K562 (cell line): ENCODE results near the gene PTPRC. TPM values are rescaled to one million over a fixed set of nuclear protein-coding genes. Genes with fewer than 3 reads are reported as not detected.

Source experiments
- ATAC-seq: fragments of 200-7000 bp; cut with Tn5 transposase; 3 replicates; pipeline ENCODE4 v1.9.1; 2020; ENCODE audit warnings: moderate library complexity
- BruUV-seq: library from RNA; stranded (reverse); fragments of 400-500 nt; replicated peaks from 2 replicates; lab custom pipeline; 2021; lab: Mats Ljungman, UMichigan
- CTCF ChIA-PET: fragments of 300-600 bp; formaldehyde crosslinking; extraction: SDS; loops from one replicate; lab custom pipeline; 2021; ENCODE audit warnings: low intra/inter-chr PET ratio; lab: Yijun Ruan, JAX
- POLR2A ChIA-PET: fragments of 300-600, 350-650 bp; sonication (Branson Sonifier 250); formaldehyde crosslinking; extraction: SDS; loops from one replicate; lab custom pipeline; 2021; ENCODE audit warnings: antibody characterized with exemption, inconsistent platforms; lab: Yijun Ruan, JAX
- DNase-seq, 4 experiments: peaks; one replicate each; pipeline versions ENCODE4 v3.0.0 to v3.0.0-alpha.2; 2011 to 2018; ENCODE audit warnings: low spot score in 3 of 4, mixed read lengths in 3 of 4; ENCODE audit errors: extremely low read depth in 1 of 4
- FAIRE-seq: peaks from 2 replicates; lab custom pipeline; 2011; peaks lifted over from hg19 to GRCh38; lab: Jason Lieb, UNC
- H2AFZ ChIP-seq: 2 replicates; pipeline ENCODE4 v1.6.0; 2011; ENCODE audit warnings: low read depth, low read length, control low read depth, inconsistent platforms
- H3K27ac ChIP-seq: fragments of 200-600 bp; 3 replicates; pipeline ENCODE4 v1.8.0; 2011; ENCODE audit warnings: low read depth, mild to moderate bottlenecking, control low read depth, inconsistent platforms, low read length, moderate library complexity, mixed read lengths; ENCODE audit errors: extremely low read depth
- H3K27me3 ChIP-seq, 2 experiments: fragments of 300-600 bp in 1 of 2; 2 replicates in 1 of 2; 3 replicates in 1 of 2; pipeline versions ENCODE4 v1.6.0 to v1.8.0; 2011; ENCODE audit warnings: inconsistent platforms in 2 of 2, low read length in 2 of 2, mild to moderate bottlenecking in 1 of 2, mixed read lengths in 1 of 2, moderate library complexity in 1 of 2; ENCODE audit not compliant: control insufficient read depth in 2 of 2, insufficient read depth in 2 of 2
- H3K36me3 ChIP-seq: fragments of 300-600 bp; 3 replicates; pipeline ENCODE4 v1.8.0; 2011; ENCODE audit warnings: mild to moderate bottlenecking, low read length, inconsistent platforms; ENCODE audit not compliant: control insufficient read depth, insufficient read depth
- H3K4me1 ChIP-seq, 2 experiments: fragments of 200-600 bp in 1 of 2; replicated peaks in 1 of 2; 2 replicates in 1 of 2; 3 replicates in 1 of 2; pipeline versions ENCODE4 v1.5.1 to v1.8.0; 2011; ENCODE audit warnings: inconsistent platforms in 2 of 2, low read length in 2 of 2, mild to moderate bottlenecking in 1 of 2, mixed read lengths in 1 of 2, moderate library complexity in 1 of 2; ENCODE audit not compliant: control insufficient read depth in 2 of 2, insufficient read depth in 2 of 2
- H3K4me2 ChIP-seq: 2 replicates; pipeline ENCODE4 v1.6.1; 2011; ENCODE audit warnings: low read length, control low read depth, inconsistent platforms, mixed read lengths; ENCODE audit not compliant: insufficient read depth
- H3K4me3 ChIP-seq: fragments of 200-600 bp; sonication (generic), shearing (Covaris generic); 2 replicates; pipeline ENCODE4 v1.5.1; 2016; ENCODE audit warnings: control low read depth, inconsistent platforms
- H3K79me2 ChIP-seq: fragments of 200-600 bp; 3 replicates; pipeline ENCODE4 v1.8.0; 2011; ENCODE audit warnings: low read length, inconsistent platforms; ENCODE audit not compliant: control insufficient read depth, insufficient read depth
- H3K9ac ChIP-seq, 2 experiments: 2 replicates each; pipeline versions ENCODE4 v1.6.0 to v1.6.1; 2011; ENCODE audit warnings: low read depth in 2 of 2, low read length in 2 of 2, control low read depth in 1 of 2, inconsistent platforms in 1 of 2, mild to moderate bottlenecking in 1 of 2, mixed read lengths in 1 of 2; ENCODE audit not compliant: insufficient read depth in 1 of 2
- H3K9me1 ChIP-seq: one replicate; pipeline ENCODE4 v1.6.0; 2011; ENCODE audit warnings: inconsistent platforms, mild to moderate bottlenecking, low read length, moderate library complexity; ENCODE audit not compliant: control insufficient read depth, insufficient read depth
- H3K9me3 ChIP-seq: replicated peaks from 2 replicates; pipeline ENCODE4 v1.5.1; 2011; ENCODE audit warnings: low read depth, low read length, inconsistent platforms; ENCODE audit not compliant: control insufficient read depth, insufficient read depth
- H4K20me1 ChIP-seq: replicated peaks from 2 replicates; pipeline ENCODE4 v1.6.1; 2011; ENCODE audit warnings: low read length, inconsistent platforms, mixed read lengths; ENCODE audit not compliant: control insufficient read depth, insufficient read depth
- BRCA1 ChIP-seq, 2 experiments: fragments of 450-650 bp in 1 of 2; sonication (generic) in 1 of 2; formaldehyde crosslinking in 1 of 2; IDR thresholded peaks; 2 replicates each; pipeline versions ENCODE4 v1.5.0 to v1.6.1; 2017 to 2020; ENCODE audit warnings: mild to moderate bottlenecking in 1 of 2, missing genetic modification reagents in 1 of 2
- CREM ChIP-seq: IDR thresholded peaks from 2 replicates; pipeline ENCODE4 v1.6.1; 2014; ENCODE audit warnings: antibody characterized with exemption, low read depth
- ILF3 ChIP-seq: fragments of 450-650 bp; IDR thresholded peaks from 2 replicates; pipeline ENCODE4 v1.6.1; 2018; ENCODE audit warnings: antibody characterized with exemption, mild to moderate bottlenecking, moderate library complexity, borderline replicate concordance
- KDM2B ChIP-seq: fragments of 250-450 bp; sonication (Bioruptor Pico); IDR thresholded peaks from 2 replicates; pipeline ENCODE4 v1.8.0; 2021; ENCODE audit warnings: mild to moderate bottlenecking, moderate library complexity
- MAZ ChIP-seq, 2 experiments: fragments of 450-650 bp in 1 of 2; sonication (generic) in 1 of 2; formaldehyde crosslinking; IDR thresholded peaks in 1 of 2; conservative IDR thresholded peaks in 1 of 2; 2 replicates each; pipeline versions ENCODE4 v1.4.0 to v1.5.0; 2020; ENCODE audit warnings: mild to moderate bottlenecking in 1 of 2, missing genetic modification reagents in 1 of 2
- NFRKB ChIP-seq: fragments of 450-650 bp; IDR thresholded peaks from 2 replicates; pipeline ENCODE4 v1.6.1; 2016; ENCODE audit warnings: low read depth
- PHF20 ChIP-seq: fragments of 450-650 bp; IDR thresholded peaks from 2 replicates; pipeline ENCODE4 v1.6.1; 2018; ENCODE audit not compliant: partially characterized antibody
- TAF9B ChIP-seq: fragments of 450-650 bp; IDR thresholded peaks from 2 replicates; pipeline ENCODE4 v1.6.1; 2018; ENCODE audit warnings: mild to moderate bottlenecking; ENCODE audit not compliant: partially characterized antibody
- TFAM ChIP-seq: fragments of 250-450 bp; sonication (Bioruptor Pico); conservative IDR thresholded peaks from 2 replicates; pipeline ENCODE4 v1.5.0; 2021; ENCODE audit warnings: mild to moderate bottlenecking, moderate library complexity
- TRIM24 ChIP-seq, 2 experiments: fragments of 450-650 bp; IDR thresholded peaks; 2 replicates each; pipeline ENCODE4 v1.6.1; 2016
- XRCC5 ChIP-seq: fragments of 200-400 bp; formaldehyde crosslinking; IDR thresholded peaks from 2 replicates; pipeline ENCODE4 v1.6.1; 2017; ENCODE audit warnings: low read depth, mild to moderate bottlenecking, low read length
- YBX1 ChIP-seq: fragments of 450-650 bp; IDR thresholded peaks from 2 replicates; pipeline ENCODE4 v1.7.1; 2016; ENCODE audit warnings: mild to moderate bottlenecking
- ZC3H4 ChIP-seq: sonication (generic); formaldehyde crosslinking; IDR thresholded peaks from 2 replicates; pipeline ENCODE4 v1.9.0; 2021; ENCODE audit warnings: missing genetic modification reagents, borderline replicate concordance
- ZNF431 ChIP-seq: sonication (generic); formaldehyde crosslinking; IDR thresholded peaks from 2 replicates; pipeline ENCODE4 v1.8.0; 2022; ENCODE audit warnings: mild to moderate bottlenecking, missing genetic modification reagents
- WGBS: fragments of 100-300 bp; shearing (Covaris generic); methylation state at CpG from one replicate; pipeline ENCODE4 v1.1.6; 2016; ENCODE audit warnings: low coverage, mixed read lengths; ENCODE audit not compliant: insufficient coverage; ENCODE audit errors: missing lambda C conversion rate; 5-methylcytosine and 5-hydroxymethylcytosine counted together
- in situ Hi-C: fragments of 300-500 bp; cut with MboI; formaldehyde crosslinking; loops from 4 replicates; pipeline ENCODE4 v1.15.0; 2018; ENCODE audit warnings: inconsistent platforms, mixed read lengths
- intact Hi-C: fragments of 100-400 bp; cut with micrococcal nuclease; formaldehyde crosslinking; loops from 2 replicates; pipeline ENCODE4 v1.14.2; 2022
- polyA plus RNA-seq, 8 experiments: library from polyadenylated mRNA; depleted of rRNA in 4 of 8; stranded (reverse) in 5 of 8; unstranded in 3 of 8; fragments of >200 nt; fragmentation: Nextera tagmentation in 2 of 8; fragmentation: Illumina TruSeq in 1 of 8; extraction: Ambion mirVana in 2 of 8; extraction: Trizol in 1 of 8; gene quantifications; 2 replicates each; pipeline versions ENCODE4 v1.2.1 to v1.2.3, GENCODE V29; 2011 to 2014; ENCODE audit warnings: inconsistent platforms in 1 of 8, missing spikeins in 1 of 8
- total RNA-seq, 7 experiments: library from RNA; depleted of rRNA in 6 of 7; stranded (reverse); fragments of >200 nt in 6 of 7; fragmentation: Illumina TruSeq in 2 of 7; extraction: Trizol in 2 of 7; gene quantifications; 2 replicates each; pipeline versions ENCODE4 v1.2.1 to v1.2.3, GENCODE V29; 2011 to 2021; ENCODE audit warnings: low replicate concordance in 1 of 7
- TF ChIP-seq, protein P1 (sequence below): fragments of 450-650 bp; formaldehyde crosslinking; IDR thresholded peaks from 2 replicates; pipeline ENCODE4 v1.4.0; 2022; ENCODE audit warnings: missing genetic modification characterization
- TF ChIP-seq, protein P2 (sequence below), 2 experiments: IDR thresholded peaks; 2 replicates each; pipeline ENCODE4 v1.6.1; 2011; ENCODE audit warnings: borderline replicate concordance in 1 of 2, control low read depth in 1 of 2, low read depth in 1 of 2, low read length in 1 of 2, mild to moderate bottlenecking in 1 of 2, mixed read lengths in 1 of 2, moderate library complexity in 1 of 2; ENCODE audit not compliant: insufficient read depth in 1 of 2, insufficient read length in 1 of 2, poor library complexity in 1 of 2, severe bottlenecking in 1 of 2; ENCODE audit errors: extremely low read depth in 1 of 2
- TF ChIP-seq, protein P3 (sequence below), 2 experiments: fragments of 450-650 bp; conservative IDR thresholded peaks; 2 replicates each; pipeline ENCODE4 v1.6.1; 2017; ENCODE audit warnings: mild to moderate bottlenecking in 2 of 2, moderate library complexity in 2 of 2

PTPRC gene
- total and polyA plus RNA-seq, 9 of the 15 experiments (the other 6 are each of a cell fraction or from before 2014, with no cell fraction given): 7.1 to 107 (median 62.9) TPM

DNA sequence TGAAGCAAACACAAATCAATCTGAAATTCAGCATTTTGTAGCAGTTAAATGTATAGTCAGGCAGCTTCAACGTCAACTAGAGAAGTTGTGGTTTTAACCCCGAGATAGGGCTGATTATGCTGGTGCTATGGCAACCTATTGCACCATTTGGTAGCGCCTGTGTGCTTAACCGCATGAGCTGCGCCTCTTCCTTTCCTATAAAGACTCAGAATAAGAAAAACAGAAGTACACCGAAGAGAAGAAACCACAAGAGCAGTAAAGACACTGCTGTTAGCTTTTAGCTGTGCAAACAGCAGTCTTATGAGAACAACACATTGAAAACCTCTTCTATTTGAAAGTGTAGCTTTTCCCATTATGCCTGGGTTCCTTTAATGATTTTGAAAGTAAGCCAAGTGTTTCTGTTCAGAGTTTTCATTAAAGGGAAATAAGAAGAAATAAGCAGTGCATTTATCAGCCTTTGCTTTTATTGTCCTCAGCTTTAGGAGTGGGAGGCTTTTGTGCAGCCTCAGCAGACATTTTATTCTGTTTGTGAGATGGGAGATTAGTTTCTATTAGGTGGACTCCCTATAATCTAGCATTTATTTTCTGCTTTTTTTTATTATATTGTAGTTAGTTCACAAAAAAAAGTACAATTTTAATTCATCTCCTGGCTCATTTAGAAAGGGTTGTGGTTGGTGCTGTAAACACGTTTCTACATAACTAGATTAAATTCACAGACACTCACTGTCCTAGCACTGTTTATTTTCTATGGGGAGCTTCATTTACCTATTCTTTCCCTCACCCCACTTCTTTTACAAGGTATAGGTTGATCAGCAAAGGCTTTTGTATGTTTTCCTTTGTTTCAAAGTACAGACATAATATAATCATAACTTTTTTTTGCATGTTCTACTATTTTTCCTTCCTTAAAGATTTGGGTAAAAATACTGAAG, 43.3 kb downstream of the PTPRC start:
- H3K27me3 ChIP-seq: no peaks in the 10 kb centered on the region
- intact Hi-C loops: loop anchor here (1.0 to 2.0 kb wide), 4 partner anchors 25 to 157 kb away; no protein-coding TSS in a partner anchor
- WGBS: under 1% methylated on average over 7 of the region's 7 CpGs
- H3K27ac ChIP-seq: peak overlapping the region; percentile 91
- TSS peak; percentile 73 for BruUV-seq
- H2AFZ ChIP-seq: peak overlapping the region; percentile 78
- FAIRE-seq: peak; percentile 88
- H4K20me1 ChIP-seq: no peaks in the 10 kb centered on the region
- H3K9ac ChIP-seq: peak overlapping the region in 1 of 2 experiments; percentile 79; a peak in 2 of 4 replicates
- no peaks in the 10 kb centered on the region; the same call in 1 of the 2 replicates for H3K9me3 ChIP-seq
- peaks cover 4 to 5% of the 10 kb centered on the region in 2 experiments; a peak in 4 of 5 replicates for H3K4me1 ChIP-seq
- peak overlapping the region; percentile 3; the same call in 1 of the 2 replicates for H3K4me3 ChIP-seq
- ChIA-PET CTCF (no interaction called here), POLR2A (interaction anchor here (0.7 to 2.0 kb wide), 5 partner anchors 11 to 185 kb away, joined by 3 to 8 read pairs (median 5); no protein-coding TSS in a partner anchor)
- no peaks in the 10 kb centered on the region for H3K9me1 ChIP-seq
- peak overlapping the region; percentile 49 for H3K4me2 ChIP-seq
- peak; percentile 93 for ATAC-seq
- H3K79me2 ChIP-seq: peaks cover 34% of the 10 kb centered on the region
- no peaks in the 10 kb centered on the region for H3K36me3 ChIP-seq
- peak in 3 of 4 experiments; percentile 24 to 89 (median 62) for DNase-seq
- in situ Hi-C loops: no loop called here
- TF ChIP-seq, protein P1, sequence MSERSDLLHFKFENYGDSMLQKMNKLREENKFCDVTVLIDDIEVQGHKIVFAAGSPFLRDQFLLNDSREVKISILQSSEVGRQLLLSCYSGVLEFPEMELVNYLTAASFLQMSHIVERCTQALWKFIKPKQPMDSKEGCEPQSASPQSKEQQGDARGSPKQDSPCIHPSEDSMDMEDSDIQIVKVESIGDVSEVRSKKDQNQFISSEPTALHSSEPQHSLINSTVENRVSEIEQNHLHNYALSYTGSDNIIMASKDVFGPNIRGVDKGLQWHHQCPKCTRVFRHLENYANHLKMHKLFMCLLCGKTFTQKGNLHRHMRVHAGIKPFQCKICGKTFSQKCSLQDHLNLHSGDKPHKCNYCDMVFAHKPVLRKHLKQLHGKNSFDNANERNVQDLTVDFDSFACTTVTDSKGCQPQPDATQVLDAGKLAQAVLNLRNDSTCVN: no peak
- TF ChIP-seq ILF3 (no peak), TAF9B (peak; percentile 13), ZC3H4 (CRISPR knock-in tag) (no peak), ZNF431 (CRISPR knock-in tag) (0 out of 2 replicates have a peak, but pooled peaks have one; percentile 36), BRCA1 (IDR thresholded peaks at IDR 0.05) (no peak), BRCA1 (CRISPR knock-in tag; IDR thresholded peaks at IDR 0.05) (no peak), PHF20 (no peak), YBX1 (no peak), CREM (peak; percentile 92), KDM2B (CRISPR knock-in tag) (no peak), NFRKB (peak; percentile 69), TFAM (CRISPR knock-in tag) (no peak), XRCC5 (no peak), TRIM24 (IDR thresholded peaks at IDR 0.05) (peak in 1 of 2 experiments; percentile 54; a peak in 2 of 4 replicates), MAZ (CRISPR knock-in tag; conservative IDR thresholded peaks at IDR 0.05 in 1 of 2, IDR thresholded peaks at IDR 0.05 in 1 of 2) (peak; percentile 30 to 31; a peak in 2 of 4 replicates)
- TF ChIP-seq, protein P2, sequence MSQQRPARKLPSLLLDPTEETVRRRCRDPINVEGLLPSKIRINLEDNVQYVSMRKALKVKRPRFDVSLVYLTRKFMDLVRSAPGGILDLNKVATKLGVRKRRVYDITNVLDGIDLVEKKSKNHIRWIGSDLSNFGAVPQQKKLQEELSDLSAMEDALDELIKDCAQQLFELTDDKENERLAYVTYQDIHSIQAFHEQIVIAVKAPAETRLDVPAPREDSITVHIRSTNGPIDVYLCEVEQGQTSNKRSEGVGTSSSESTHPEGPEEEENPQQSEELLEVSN (IDR thresholded peaks at IDR 0.05; ENCODE audit: borderline replicate concordance in 1 of 2, extremely low read depth in 1 of 2, insufficient read depth in 1 of 2, insufficient read length in 1 of 2, low read depth in 1 of 2, low read length in 1 of 2, poor library complexity in 1 of 2, severe bottlenecking in 1 of 2): no peak
- TF ChIP-seq, protein P3, sequence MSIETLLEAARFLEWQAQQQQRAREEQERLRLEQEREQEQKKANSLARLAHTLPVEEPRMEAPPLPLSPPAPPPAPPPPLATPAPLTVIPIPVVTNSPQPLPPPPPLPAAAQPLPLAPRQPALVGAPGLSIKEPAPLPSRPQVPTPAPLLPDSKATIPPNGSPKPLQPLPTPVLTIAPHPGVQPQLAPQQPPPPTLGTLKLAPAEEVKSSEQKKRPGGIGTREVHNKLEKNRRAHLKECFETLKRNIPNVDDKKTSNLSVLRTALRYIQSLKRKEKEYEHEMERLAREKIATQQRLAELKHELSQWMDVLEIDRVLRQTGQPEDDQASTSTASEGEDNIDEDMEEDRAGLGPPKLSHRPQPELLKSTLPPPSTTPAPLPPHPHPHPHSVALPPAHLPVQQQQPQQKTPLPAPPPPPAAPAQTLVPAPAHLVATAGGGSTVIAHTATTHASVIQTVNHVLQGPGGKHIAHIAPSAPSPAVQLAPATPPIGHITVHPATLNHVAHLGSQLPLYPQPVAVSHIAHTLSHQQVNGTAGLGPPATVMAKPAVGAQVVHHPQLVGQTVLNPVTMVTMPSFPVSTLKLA (conservative IDR thresholded peaks at IDR 0.05): no peak; a peak in 1 of 4 replicates
